SHP77 treated with DMSO at 0.1 percent for 48 hours (cell line): Measurements from ENCODE around the gene DGKG.

ENCODE experiments used
- DNase-seq: peaks from one replicate; lab custom pipeline; 2025; lab: John Stamatoyannopoulos, UW

DGKG gene

GRCh38 chr3:186169379-186169778 is 192.7 kb downstream of the DGKG start:
- no peak for DNase-seq

GRCh38 chr3:186168976-186169375 is 193.1 kb downstream of the DGKG start:
- DNase-seq: no peak

GRCh38 chr3:186167646-186168395 is 194.2 kb downstream of the DGKG start:
- DNase-seq: no peak

GRCh38 chr3:186166491-186167288 is 195.3 kb downstream of the DGKG start:
- DNase-seq: no peak

GRCh38 chr3:186166036-186166435 is 196.0 kb downstream of the DGKG start:
- DNase-seq: no peak

- DNase-seq: no peak
Observed at GRCh38 chr3:186165331-186165730, 196.7 kb downstream of the DGKG start.

GRCh38 chr3:186164696-186165095 is 197.3 kb downstream of the DGKG start:
- no peak for DNase-seq

GRCh38 chr3:186162221-186162620 is 199.8 kb downstream of the DGKG start:
- no peak for DNase-seq

- DNase-seq: no peak
Observed at GRCh38 chr3:186160691-186161243, 201.3 kb downstream of the DGKG start.

- no peak for DNase-seq
Observed at GRCh38 chr3:186154641-186155040, 207.4 kb downstream of the DGKG start.

- DNase-seq: no peak
Observed at GRCh38 chr3:186152889-186153292, 209.1 kb downstream of the DGKG start.

GRCh38 chr3:186152361-186152798 is 209.7 kb downstream of the DGKG start:
- DNase-seq: no peak

- no peak for DNase-seq
Observed at GRCh38 chr3:186151077-186151971, 210.7 kb downstream of the DGKG start.

- no peak for DNase-seq
Observed at GRCh38 chr3:186150041-186150830, 211.8 kb downstream of the DGKG start.

- DNase-seq: no peak
Observed at GRCh38 chr3:186149319-186149960, 212.6 kb downstream of the DGKG start.

- no peak for DNase-seq
Observed at GRCh38 chr3:186144257-186144656, 217.8 kb downstream of the DGKG start.

- DNase-seq: no peak
Observed at GRCh38 chr3:186143250-186143649, 218.8 kb downstream of the DGKG start.

- DNase-seq: no peak
Observed at GRCh38 chr3:186142393-186142932, 219.6 kb downstream of the DGKG start.

- no peak for DNase-seq
Observed at GRCh38 chr3:186141790-186142189, 220.2 kb downstream of the DGKG start.

- DNase-seq: no peak
Observed at GRCh38 chr3:186138272-186138981, 223.6 kb downstream of the DGKG start.
